Liver (tissue), 3 donors: ENCODE results near the gene CASR.

Source experiments
- GABPA ChIP-seq, 2 donors: IDR thresholded peaks in 1 of 2; conservative IDR thresholded peaks in 1 of 2; 2 replicates each; pipeline ENCODE4 v1.6.1; 2016; ENCODE audit warnings: antibody characterized with exemption in 2 of 2, mild to moderate bottlenecking in 1 of 2, moderate library complexity in 1 of 2
- ZBTB33 ChIP-seq: IDR thresholded peaks from 2 replicates; pipeline ENCODE4 v1.6.1; 2016; ENCODE audit warnings: antibody characterized with exemption
- TF ChIP-seq, protein P1 (sequence below): fragments of 150-350 bp; IDR thresholded peaks from 2 replicates; pipeline ENCODE4 v1.5.1; 2017; ENCODE audit warnings: improper control_type of control experiment, low read depth, low read length; ENCODE audit not compliant: missing input control
- donor health status: healthy.
- donor health status: healthy.

- TF ChIP-seq ZBTB33 (no peak), GABPA (IDR thresholded peaks at IDR 0.05 in 1 of 2, conservative IDR thresholded peaks at IDR 0.05 in 1 of 2) (no peak)
- TF ChIP-seq, protein P1, sequence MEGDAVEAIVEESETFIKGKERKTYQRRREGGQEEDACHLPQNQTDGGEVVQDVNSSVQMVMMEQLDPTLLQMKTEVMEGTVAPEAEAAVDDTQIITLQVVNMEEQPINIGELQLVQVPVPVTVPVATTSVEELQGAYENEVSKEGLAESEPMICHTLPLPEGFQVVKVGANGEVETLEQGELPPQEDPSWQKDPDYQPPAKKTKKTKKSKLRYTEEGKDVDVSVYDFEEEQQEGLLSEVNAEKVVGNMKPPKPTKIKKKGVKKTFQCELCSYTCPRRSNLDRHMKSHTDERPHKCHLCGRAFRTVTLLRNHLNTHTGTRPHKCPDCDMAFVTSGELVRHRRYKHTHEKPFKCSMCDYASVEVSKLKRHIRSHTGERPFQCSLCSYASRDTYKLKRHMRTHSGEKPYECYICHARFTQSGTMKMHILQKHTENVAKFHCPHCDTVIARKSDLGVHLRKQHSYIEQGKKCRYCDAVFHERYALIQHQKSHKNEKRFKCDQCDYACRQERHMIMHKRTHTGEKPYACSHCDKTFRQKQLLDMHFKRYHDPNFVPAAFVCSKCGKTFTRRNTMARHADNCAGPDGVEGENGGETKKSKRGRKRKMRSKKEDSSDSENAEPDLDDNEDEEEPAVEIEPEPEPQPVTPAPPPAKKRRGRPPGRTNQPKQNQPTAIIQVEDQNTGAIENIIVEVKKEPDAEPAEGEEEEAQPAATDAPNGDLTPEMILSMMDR: no peak
Observed at GRCh38 chr3:122294359-122294758, 110.9 kb downstream of the CASR start.
